Ovary (tissue), 9 donors: ENCODE data around the gene RBMS1. TPM values are rescaled to one million over a fixed set of nuclear protein-coding genes. Genes with fewer than 3 reads are reported as not detected.

Experiments
- DNase-seq, 5 donors: peaks; one replicate each; pipeline ENCODE4 v3.0.0-alpha.2; 2019 to 2020
- H3K27ac ChIP-seq, 2 donors: fragments of 200-600 bp; one replicate each; pipeline versions ENCODE4 v1.5.1 to v1.8.0; 2019 to 2022
- H3K27me3 ChIP-seq: fragments of 200-600 bp; one replicate; pipeline ENCODE4 v1.8.0; 2022
- H3K36me3 ChIP-seq: fragments of 200-600 bp; sonication (generic); one replicate; pipeline ENCODE4 v1.5.1; 2019
- H3K4me1 ChIP-seq: one replicate; pipeline ENCODE4 v1.8.1; 2013; ENCODE audit warnings: mild to moderate bottlenecking, moderate library complexity; ENCODE audit not compliant: insufficient read depth
- H3K4me3 ChIP-seq: fragments of 200-600 bp; sonication (generic); one replicate; pipeline ENCODE4 v1.5.1; 2017
- H3K9me3 ChIP-seq, 2 donors: fragments of 200-600 bp in 1 of 2; sonication (generic) in 1 of 2; one replicate each; pipeline versions ENCODE4 v1.5.1 to v1.8.1; 2013 to 2019; ENCODE audit warnings: mild to moderate bottlenecking in 1 of 2, moderate library complexity in 1 of 2
- CTCF ChIP-seq, 3 donors: fragments of 450-650 bp in 2 of 3; fragments of 200-600 bp in 1 of 3; IDR thresholded peaks; one replicate each; pipeline versions ENCODE4 v1.5.1 to v1.8.0; 2016 to 2022; ENCODE audit warnings: antibody characterized with exemption in 3 of 3, mild to moderate bottlenecking in 1 of 3
- EP300 ChIP-seq: sonication (generic); formaldehyde crosslinking; IDR thresholded peaks from one replicate; pipeline ENCODE4 v1.6.1; 2017; ENCODE audit warnings: antibody characterized with exemption
- POLR2A ChIP-seq: fragments of 450-650 bp; IDR thresholded peaks from one replicate; pipeline ENCODE4 v1.6.1; 2017; ENCODE audit warnings: antibody characterized with exemption, mild to moderate bottlenecking, moderate library complexity
- WGBS, 3 donors: extraction: QIAGEN DNeasy Blood & Tissue Kit in 1 of 3; methylation state at CpG; one replicate each; pipeline versions ENCODE4 v1.1.5 to v1.1.7; 2013 to 2017; 5-methylcytosine and 5-hydroxymethylcytosine counted together
- intact Hi-C, 4 donors: fragments of 100-400 bp; cut with DNase I; formaldehyde crosslinking; loops; one replicate each; pipeline versions ENCODE4 v1.11.0 to v1.15.1; 2022 to 2023
- polyA plus RNA-seq, 2 donors: library from polyadenylated mRNA; stranded (reverse); fragments of 200-250 nt in 1 of 2; fragments of 350-450 nt in 1 of 2; fragmentation: Illumina TruSeq in 1 of 2; extraction: RNeasy Lipid Tissue Mini Kit (QIAGEN cat#74804) in 1 of 2; gene quantifications; one replicate each; pipeline ENCODE4 v1.2.3, GENCODE V29; 2013 to 2014
- total RNA-seq, 7 donors: library from RNA; depleted of rRNA in 2 of 7; stranded (reverse); fragments of >200 nt in 2 of 7; fragmentation: NEBNext Ultra II Directional in 3 of 7; extraction: Animal tissue kit (Norgen Biotek cat#: 25700) in 3 of 7; gene quantifications; one replicate each; pipeline versions ENCODE4 v1.1.0 to v1.2.4, GENCODE V29; 2016 to 2023
- donor health status: DM: no; HTN: no; CAD: no; lungs with moderate emphysema.
- donor health status: DM: no; HTN: no; CAD: no.
- donor health status: Bipolar disorder and iron deficiency.
- donor health status: DM: yes; HTN: yes; CAD: no.
- donor health status: DM: no; HTN: no; CAD: no.
- donor health status: DM: yes; HTN: yes; CAD: no.

The RBMS1 gene
- total and polyA plus RNA-seq, 9 donors: 50.7 to 91.9 (median 73.8) TPM

- no peaks in the 10 kb centered on the region for H3K9me3 ChIP-seq
- H3K27me3 ChIP-seq: no peaks in the 10 kb centered on the region
- no peak for TF ChIP-seq CTCF (IDR thresholded peaks at IDR 0.05)
- TF ChIP-seq POLR2A: no peak
- TF ChIP-seq EP300: no peak
- H3K4me3 ChIP-seq: no peak overlapping the region
- DNase-seq: no peak
- H3K36me3 ChIP-seq: no peaks in the 10 kb centered on the region
- WGBS, 3 donors: 91 to 97% (median 96%) methylated on average over 1 of the region's 1 CpG
- no peaks in the 10 kb centered on the region for H3K4me1 ChIP-seq
- H3K27ac ChIP-seq: no peak overlapping the region
- intact Hi-C loops: no loop called here
Measured at GRCh38 chr2:160281213-160281612, 212.4 kb downstream of the RBMS1 start.

DNA sequence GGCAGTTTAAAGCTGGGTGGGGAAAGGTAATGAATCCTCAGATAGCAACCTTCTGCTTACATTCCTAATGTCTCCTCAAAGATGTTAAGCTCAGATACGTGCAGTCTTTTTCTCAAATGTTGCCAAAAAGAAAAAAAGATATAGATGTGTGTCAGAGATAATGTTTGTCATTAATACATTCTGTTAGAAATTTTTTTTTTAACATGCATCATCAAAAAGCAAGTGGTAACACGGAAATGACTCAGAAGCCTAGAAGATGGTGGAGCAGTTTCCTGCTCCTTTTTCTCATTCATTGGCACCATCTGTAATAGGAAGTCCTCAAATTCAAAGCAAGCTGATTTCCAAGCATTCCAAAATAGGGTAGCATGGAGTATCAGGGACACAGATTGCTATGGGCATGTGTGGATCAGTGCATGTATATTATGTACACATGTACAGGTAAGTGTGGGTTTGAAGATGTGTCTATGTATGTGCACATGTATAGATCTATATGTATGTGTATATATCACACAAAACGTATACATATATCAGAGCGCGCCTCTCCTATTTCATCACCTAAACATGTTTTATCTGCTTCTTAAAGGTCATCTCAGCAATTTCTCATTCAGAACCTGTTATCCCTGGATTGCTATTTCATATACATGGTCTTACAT is 213.7 kb downstream of the RBMS1 start:
- DNase-seq: no peak
- no peaks in the 10 kb centered on the region for H3K36me3 ChIP-seq
- H3K4me3 ChIP-seq: no peak overlapping the region
- TF ChIP-seq POLR2A: no peak
- no peak for TF ChIP-seq EP300
- no peak for TF ChIP-seq CTCF (IDR thresholded peaks at IDR 0.05)
- H3K9me3 ChIP-seq: no peaks in the 10 kb centered on the region
- H3K4me1 ChIP-seq: no peaks in the 10 kb centered on the region
- WGBS, 3 donors: 83 to 87% (median 84%) methylated on average over 5 of the region's 5 CpGs
- intact Hi-C loops: no loop called here
- no peaks in the 10 kb centered on the region for H3K27me3 ChIP-seq
- no peak overlapping the region for H3K27ac ChIP-seq

DNA sequence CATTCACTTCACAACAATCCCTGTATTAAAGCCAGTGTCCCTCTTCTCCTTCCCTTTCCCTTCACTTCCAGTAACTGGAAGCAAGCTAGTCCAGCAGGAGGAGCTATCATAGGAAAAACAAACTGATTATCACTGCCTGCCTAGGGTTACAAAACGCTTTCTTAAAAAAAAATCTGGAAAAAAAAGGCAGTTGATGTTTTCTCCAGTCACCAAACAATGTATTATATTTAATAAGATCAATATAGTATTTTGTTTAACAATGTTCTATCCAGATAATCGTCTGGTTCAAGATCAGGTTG is 214.8 kb downstream of the RBMS1 start:
- Histone ChIP-seq H3K27me3 (no peaks in the 10 kb centered on the region), H3K9me3 (no peaks in the 10 kb centered on the region), H3K36me3 (no peaks in the 10 kb centered on the region), H3K4me3 (no peak overlapping the region), H3K27ac (no peak overlapping the region), H3K4me1 (no peaks in the 10 kb centered on the region)
- WGBS, 3 donors: 9 to 12% (median 9%) methylated on average over 2 of the region's 2 CpGs
- intact Hi-C loops: no loop called here
- DNase-seq: peak in 1 of 5 donors; percentile 32
- TF ChIP-seq EP300: no peak
- TF ChIP-seq CTCF (IDR thresholded peaks at IDR 0.05): peak in 2 of 3 donors; percentile 36 to 40
- no peak for TF ChIP-seq POLR2A

DNA sequence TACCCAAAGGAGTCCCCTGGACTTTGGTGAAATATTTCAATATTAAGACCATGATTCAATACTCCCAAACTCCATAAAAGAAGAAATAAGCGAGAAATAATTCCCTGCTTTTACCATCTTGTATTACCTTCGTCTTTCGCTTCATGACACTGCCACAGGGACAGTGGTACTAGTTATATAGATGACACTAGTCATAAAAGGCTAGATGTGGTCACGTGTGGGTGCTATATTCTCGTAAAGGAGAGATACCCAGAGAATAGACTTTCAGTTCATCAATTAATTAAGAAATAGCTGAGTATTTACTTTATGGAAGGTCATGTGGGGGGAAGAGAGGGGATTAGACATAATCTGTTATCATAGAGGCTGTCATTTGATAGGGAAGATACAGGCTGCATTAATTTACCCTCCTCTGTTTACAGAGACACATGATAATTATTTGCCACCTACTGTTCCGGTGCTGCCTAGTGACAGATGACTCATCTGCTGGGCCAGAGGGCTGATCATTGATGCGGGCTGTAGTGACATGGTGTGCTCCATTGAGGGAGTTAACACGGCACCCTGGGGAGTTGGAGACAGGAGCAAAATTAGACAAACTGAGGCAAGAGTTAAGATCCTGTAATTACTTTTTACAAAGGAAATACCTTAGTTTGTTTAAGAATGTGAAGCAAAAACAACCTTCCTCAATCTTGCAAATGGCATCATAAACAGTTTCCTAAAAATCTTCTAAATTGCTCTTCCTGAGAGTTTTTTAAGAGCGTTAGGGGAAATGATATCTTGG is 215.3 kb downstream of the RBMS1 start:
- no peak for DNase-seq
- intact Hi-C loops: no loop called here
- Histone ChIP-seq H3K36me3 (no peaks in the 10 kb centered on the region), H3K4me3 (no peak overlapping the region), H3K4me1 (no peaks in the 10 kb centered on the region), H3K9me3 (no peaks in the 10 kb centered on the region), H3K27ac (no peak overlapping the region), H3K27me3 (no peaks in the 10 kb centered on the region)
- no peak for TF ChIP-seq POLR2A
- TF ChIP-seq EP300: no peak
- no peak for TF ChIP-seq CTCF (IDR thresholded peaks at IDR 0.05)
- 79 to 85% (median 82%) methylated on average over 9 of the region's 9 CpGs for WGBS, 3 donors
